ENCODE measurements around the gene TP53I11. TPM values are rescaled to one million over a fixed set of nuclear protein-coding genes. Genes with fewer than 3 reads are reported as not detected.

Gene TP53I11
- total and polyA plus RNA-seq, 9 of the 15 experiments (the other 6 are each of a cell fraction or from before 2014, with no cell fraction given) = 0.14 to 2.5 (median 1.2) TPM; not detected in 2

- no peak overlapping the region for H3K9ac ChIP-seq (ENCODE audit: insufficient read depth in 1 of 2, low read depth in 2 of 2, low read length in 2 of 2)
- H3K27ac ChIP-seq (ENCODE audit: extremely low read depth, low read depth, low read length) = no peak overlapping the region
- H3K27me3 ChIP-seq (ENCODE audit: control insufficient read depth in 2 of 2, insufficient read depth in 2 of 2, low read length in 2 of 2) = peaks cover 11 to 53% of the 10 kb centered on the region in 2 experiments; a peak in 4 of 5 replicates
- FAIRE-seq = no peak
- no peaks in the 10 kb centered on the region for H3K9me1 ChIP-seq (ENCODE audit: control insufficient read depth, insufficient read depth, low read length)
- 0 out of 2 replicates have a peak, but pooled peaks have one; percentile 17 for TF ChIP-seq SPI1 (IDR thresholded peaks at IDR 0.05; ENCODE audit: borderline replicate concordance, low read depth, low read length)
- no peak for TF ChIP-seq KAT2B (IDR thresholded peaks at IDR 0.05; ENCODE audit: low read depth, low read length)
- H3K36me3 ChIP-seq (ENCODE audit: control insufficient read depth, insufficient read depth, low read length) = no peaks in the 10 kb centered on the region
- no TSS peak for BruUV-seq (replicated peaks)
- H3K4me1 ChIP-seq (replicated peaks in 1 of 2; ENCODE audit: control insufficient read depth in 2 of 2, insufficient read depth in 2 of 2, low read length in 2 of 2) = no peaks in the 10 kb centered on the region
- H3K4me3 ChIP-seq = no peak overlapping the region
- intact Hi-C loops (cut with micrococcal nuclease) = no loop called here
- H3K79me2 ChIP-seq (ENCODE audit: control insufficient read depth, insufficient read depth, low read length) = no peaks in the 10 kb centered on the region
- H3K9me3 ChIP-seq (replicated peaks; ENCODE audit: control insufficient read depth, insufficient read depth, low read depth, low read length) = no peaks in the 10 kb centered on the region
- in situ Hi-C loops (cut with MboI) = no loop called here
- ATAC-seq = no peak
- no peak overlapping the region for H2AFZ ChIP-seq (ENCODE audit: low read depth, low read length)
- 2% methylated on average over 10 of the region's 10 CpGs for WGBS (ENCODE audit: insufficient coverage, low coverage, missing lambda C conversion rate)
- ChIA-PET POLR2A (no interaction called here), CTCF (ENCODE audit: low intra/inter-chr PET ratio) (no interaction called here)
- DNase-seq (ENCODE audit: extremely low read depth in 1 of 4, low spot score in 3 of 4) = no peak
- H4K20me1 ChIP-seq (replicated peaks; ENCODE audit: control insufficient read depth, insufficient read depth, low read length) = peaks cover 13% of the 10 kb centered on the region; the same call in 1 of the 2 replicates
- no peak overlapping the region for H3K4me2 ChIP-seq (ENCODE audit: insufficient read depth, low read length)
Observed at GRCh38 chr11:44916801-44917385, 33.8 kb downstream of the TP53I11 start.

- WGBS (ENCODE audit: insufficient coverage, low coverage, missing lambda C conversion rate) = 6% methylated on average over 8 of the region's 8 CpGs
- POLR2A ChIA-PET = no interaction called here
Observed at GRCh38 chr11:44916331-44916730, 34.4 kb downstream of the TP53I11 start.

More at GRCh38 chr11:44916331-44916730, 34.4 kb downstream of the TP53I11 start:
- no peak for TF ChIP-seq ZNF830 (CRISPR knock-in tag; IDR thresholded peaks at IDR 0.05)
- TF ChIP-seq GABPB2 (CRISPR knock-in tag; conservative IDR thresholded peaks at IDR 0.05) = no peak
- no peak for TF ChIP-seq ZNF717 (CRISPR knock-in tag; IDR thresholded peaks at IDR 0.05)
- TF ChIP-seq SOX6 (IDR thresholded peaks at IDR 0.05) = no peak
- TF ChIP-seq ZNF133 (CRISPR knock-in tag; IDR thresholded peaks at IDR 0.05) = no peak
- no peak for TF ChIP-seq HNRNPK (IDR thresholded peaks at IDR 0.05; ENCODE audit: low read depth, low read length, poor library complexity, severe bottlenecking)
- TF ChIP-seq ZBTB26 (CRISPR knock-in tag; IDR thresholded peaks at IDR 0.05) = no peak
- Histone ChIP-seq H3K27ac (ENCODE audit: extremely low read depth, low read depth, low read length) (no peak overlapping the region), H3K9me3 (replicated peaks; ENCODE audit: control insufficient read depth, insufficient read depth, low read depth, low read length) (no peaks in the 10 kb centered on the region), H3K79me2 (ENCODE audit: control insufficient read depth, insufficient read depth, low read length) (no peaks in the 10 kb centered on the region), H3K9ac (ENCODE audit: insufficient read depth in 1 of 2, low read depth in 2 of 2, low read length in 2 of 2) (no peak overlapping the region), H3K4me2 (ENCODE audit: insufficient read depth, low read length) (no peak overlapping the region), H3K27me3 (ENCODE audit: control insufficient read depth in 2 of 2, insufficient read depth in 2 of 2, low read length in 2 of 2) (peaks cover 11 to 50% of the 10 kb centered on the region in 2 experiments; a peak in 4 of 5 replicates), H4K20me1 (replicated peaks; ENCODE audit: control insufficient read depth, insufficient read depth, low read length) (peaks cover 13% of the 10 kb centered on the region; the same call in 1 of the 2 replicates), H2AFZ (ENCODE audit: low read depth, low read length) (no peak overlapping the region), H3K9me1 (ENCODE audit: control insufficient read depth, insufficient read depth, low read length) (no peaks in the 10 kb centered on the region), H3K36me3 (ENCODE audit: control insufficient read depth, insufficient read depth, low read length) (no peaks in the 10 kb centered on the region), H3K4me3 (no peak overlapping the region), H3K4me1 (replicated peaks in 1 of 2; ENCODE audit: control insufficient read depth in 2 of 2, insufficient read depth in 2 of 2, low read length in 2 of 2) (0 out of 5 replicates have a peak, but pooled peaks cover 0 to 3% of the 10 kb centered on the region in 2 experiments)
- CTCF ChIA-PET (ENCODE audit: low intra/inter-chr PET ratio) = no interaction called here
- FAIRE-seq (no peak), ATAC-seq (no peak), DNase-seq (ENCODE audit: extremely low read depth in 1 of 4, low spot score in 3 of 4) (no peak)
- BruUV-seq (replicated peaks) = no TSS peak
- in situ Hi-C loops (cut with MboI) (no loop called here), intact Hi-C loops (cut with micrococcal nuclease) (no loop called here)

Data from K562 (cell line).